Putamen (tissue), 1 donor: Measurements from ENCODE around the gene RPP38.

ENCODE experiments used
- DNase-seq: peaks from one replicate; pipeline ENCODE4 v3.0.0-alpha.2; 2016; ENCODE audit warnings: low spot score

The RPP38 gene

GRCh38 chr10:15152556-15152955 is 55.4 kb downstream of the RPP38 start:
- DNase-seq = no peak
